SK-N-SH treated with all-trans-retinoic acid at 6 μM for 48 hours (cell line): Measurements from ENCODE around the gene RETSAT.

ENCODE experiments used
- ATAC-seq: fragments of 200-7000 bp; cut with Tn5 transposase; 3 replicates; pipeline ENCODE4 v1.9.1; 2020; ENCODE audit warnings: mild to moderate bottlenecking, moderate library complexity
- ARNTL ChIP-seq: fragments of 450-650 bp; formaldehyde crosslinking; IDR thresholded peaks from 2 replicates; pipeline ENCODE4 v1.5.0; 2020; ENCODE audit warnings: low read depth, mild to moderate bottlenecking, moderate library complexity, borderline replicate concordance
- BACH2 ChIP-seq: fragments of 250-450 bp; sonication (Bioruptor Pico); IDR thresholded peaks from 2 replicates; pipeline ENCODE4 v1.9.0; 2021; ENCODE audit warnings: mild to moderate bottlenecking, borderline replicate concordance
- CSDC2 ChIP-seq: fragments of 250-450 bp; sonication (Bioruptor Pico); IDR thresholded peaks from 2 replicates; pipeline ENCODE4 v1.5.0; 2020; ENCODE audit warnings: mild to moderate bottlenecking, moderate library complexity
- GLIS3 ChIP-seq: fragments of 250-450 bp; sonication (Bioruptor Pico); IDR thresholded peaks from 2 replicates; pipeline ENCODE4 v1.5.0; 2020; ENCODE audit warnings: mild to moderate bottlenecking, moderate library complexity
- ISL1 ChIP-seq: fragments of 250-450 bp; sonication (Bioruptor Pico); IDR thresholded peaks from 2 replicates; pipeline ENCODE4 v2.1.2; 2022; ENCODE audit warnings: mild to moderate bottlenecking, moderate library complexity
- OSR1 ChIP-seq: fragments of 250-450 bp; sonication (Bioruptor Pico); IDR thresholded peaks from 2 replicates; pipeline ENCODE4 v1.8.0; 2022; ENCODE audit warnings: moderate library complexity, mild to moderate bottlenecking, inconsistent platforms
- PPARA ChIP-seq: fragments of 250-450 bp; sonication (Bioruptor Pico); IDR thresholded peaks from 2 replicates; pipeline ENCODE4 v1.5.0; 2020; ENCODE audit warnings: mild to moderate bottlenecking, borderline replicate concordance
- RARB ChIP-seq: fragments of 250-450 bp; sonication (Bioruptor Pico); IDR thresholded peaks from 2 replicates; pipeline ENCODE4 v1.8.0; 2021; ENCODE audit warnings: mild to moderate bottlenecking, moderate library complexity
- SNAI2 ChIP-seq: fragments of 250-450 bp; sonication (Bioruptor Pico); IDR thresholded peaks from 2 replicates; pipeline ENCODE4 v1.5.0; 2020; ENCODE audit warnings: mild to moderate bottlenecking, moderate library complexity
- TCF4 ChIP-seq: fragments of 250-450 bp; sonication (Bioruptor Pico); IDR thresholded peaks from 2 replicates; pipeline ENCODE4 v1.8.0; 2021; ENCODE audit warnings: mild to moderate bottlenecking, moderate library complexity, borderline replicate concordance
- TOX ChIP-seq: fragments of 250-450 bp; sonication (Bioruptor Pico); IDR thresholded peaks from 2 replicates; pipeline ENCODE4 v1.8.0; 2021; ENCODE audit warnings: mild to moderate bottlenecking, moderate library complexity, borderline replicate concordance
- ZC3H10 ChIP-seq: fragments of 250-450 bp; sonication (Bioruptor Pico); IDR thresholded peaks from 2 replicates; pipeline ENCODE4 v1.5.1; 2021; ENCODE audit warnings: mild to moderate bottlenecking, moderate library complexity
- ZFP3 ChIP-seq: fragments of 250-450 bp; sonication (Bioruptor Pico); IDR thresholded peaks from 2 replicates; pipeline ENCODE4 v1.5.0; 2020; ENCODE audit warnings: mild to moderate bottlenecking, moderate library complexity
- ZNF70 ChIP-seq: fragments of 450-650 bp; formaldehyde crosslinking; IDR thresholded peaks from 2 replicates; pipeline ENCODE4 v1.5.0; 2020; ENCODE audit warnings: mild to moderate bottlenecking, moderate library complexity
- ZNF8 ChIP-seq: fragments of 450-650 bp; formaldehyde crosslinking; IDR thresholded peaks from 2 replicates; pipeline ENCODE4 v1.5.0; 2020; ENCODE audit warnings: mild to moderate bottlenecking, moderate library complexity
- TF ChIP-seq, protein P1 (sequence below): fragments of 250-450 bp; sonication (Bioruptor Pico); IDR thresholded peaks from 2 replicates; pipeline ENCODE4 v1.5.1; 2021; ENCODE audit warnings: mild to moderate bottlenecking, moderate library complexity
- TF ChIP-seq, protein P2 (sequence below): fragments of 250-450 bp; sonication (Bioruptor Pico); IDR thresholded peaks from 2 replicates; pipeline ENCODE4 v1.8.0; 2020; ENCODE audit warnings: mild to moderate bottlenecking, moderate library complexity, borderline replicate concordance
- TF ChIP-seq, protein P3 (sequence below): fragments of 250-450 bp; sonication (Bioruptor Pico); IDR thresholded peaks from 2 replicates; pipeline ENCODE4 v1.5.1; 2020; ENCODE audit warnings: low read depth, mild to moderate bottlenecking, moderate library complexity
- TF ChIP-seq, protein P4 (sequence below): fragments of 250-450 bp; sonication (Bioruptor Pico); IDR thresholded peaks from 2 replicates; pipeline ENCODE4 v1.5.0; 2020; ENCODE audit warnings: mild to moderate bottlenecking, moderate library complexity

RETSAT gene

DNA sequence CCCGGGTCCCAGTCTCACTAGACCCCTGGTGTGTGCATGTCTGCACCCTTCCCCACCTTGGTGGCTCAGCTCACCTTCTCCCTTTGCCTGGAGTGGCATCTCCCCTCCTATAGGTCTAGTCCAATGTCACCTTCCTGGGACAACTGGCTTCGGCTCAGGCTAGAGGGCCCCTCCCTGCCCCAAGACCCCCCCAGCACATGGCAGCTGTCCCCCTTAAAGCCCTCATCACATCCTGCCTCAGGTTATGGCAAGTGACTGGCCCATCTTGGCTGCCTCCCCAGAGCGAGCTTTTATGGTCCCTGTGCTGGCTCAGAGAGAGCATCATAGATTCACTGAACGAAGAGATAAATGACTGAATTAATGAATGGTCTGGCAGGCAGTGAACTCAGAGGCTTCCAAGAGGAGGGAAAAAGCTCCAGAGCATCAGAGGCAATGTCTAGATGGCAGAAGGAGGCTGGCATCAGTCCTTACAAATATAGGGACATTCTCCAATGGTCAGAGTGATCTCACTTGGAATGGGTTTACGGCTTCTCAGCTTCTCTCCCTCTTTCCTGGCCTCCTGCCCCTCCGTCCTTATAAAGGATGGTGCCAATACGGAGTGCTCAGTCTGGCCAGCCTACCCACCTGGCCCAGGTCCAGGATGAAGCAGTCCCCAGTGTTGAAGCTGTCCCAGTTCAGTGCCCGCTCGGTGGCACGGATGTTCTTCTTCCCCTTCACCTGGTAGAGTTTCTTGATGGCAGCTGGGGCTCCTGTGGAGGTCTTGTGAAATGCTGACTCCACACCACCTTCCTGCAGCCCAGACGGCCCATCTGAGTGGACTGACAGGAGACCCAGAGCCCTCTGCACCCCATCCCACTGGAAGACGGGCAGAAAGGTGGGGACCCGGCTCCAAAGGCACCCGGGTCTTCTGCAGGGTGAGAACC lies 46.5 kb upstream of the RETSAT start:
- ATAC-seq = no peak
- TF ChIP-seq CSDC2 (CRISPR knock-in tag) (no peak), GLIS3 (CRISPR knock-in tag) (no peak), ARNTL (CRISPR knock-in tag) (no peak), SNAI2 (CRISPR knock-in tag) (no peak), ZNF70 (CRISPR knock-in tag) (no peak)
- TF ChIP-seq, protein P1, sequence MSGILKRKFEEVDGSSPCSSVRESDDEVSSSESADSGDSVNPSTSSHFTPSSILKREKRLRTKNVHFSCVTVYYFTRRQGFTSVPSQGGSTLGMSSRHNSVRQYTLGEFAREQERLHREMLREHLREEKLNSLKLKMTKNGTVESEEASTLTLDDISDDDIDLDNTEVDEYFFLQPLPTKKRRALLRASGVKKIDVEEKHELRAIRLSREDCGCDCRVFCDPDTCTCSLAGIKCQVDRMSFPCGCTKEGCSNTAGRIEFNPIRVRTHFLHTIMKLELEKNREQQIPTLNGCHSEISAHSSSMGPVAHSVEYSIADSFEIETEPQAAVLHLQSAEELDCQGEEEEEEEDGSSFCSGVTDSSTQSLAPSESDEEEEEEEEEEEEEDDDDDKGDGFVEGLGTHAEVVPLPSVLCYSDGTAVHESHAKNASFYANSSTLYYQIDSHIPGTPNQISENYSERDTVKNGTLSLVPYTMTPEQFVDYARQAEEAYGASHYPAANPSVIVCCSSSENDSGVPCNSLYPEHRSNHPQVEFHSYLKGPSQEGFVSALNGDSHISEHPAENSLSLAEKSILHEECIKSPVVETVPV = no peak

DNA sequence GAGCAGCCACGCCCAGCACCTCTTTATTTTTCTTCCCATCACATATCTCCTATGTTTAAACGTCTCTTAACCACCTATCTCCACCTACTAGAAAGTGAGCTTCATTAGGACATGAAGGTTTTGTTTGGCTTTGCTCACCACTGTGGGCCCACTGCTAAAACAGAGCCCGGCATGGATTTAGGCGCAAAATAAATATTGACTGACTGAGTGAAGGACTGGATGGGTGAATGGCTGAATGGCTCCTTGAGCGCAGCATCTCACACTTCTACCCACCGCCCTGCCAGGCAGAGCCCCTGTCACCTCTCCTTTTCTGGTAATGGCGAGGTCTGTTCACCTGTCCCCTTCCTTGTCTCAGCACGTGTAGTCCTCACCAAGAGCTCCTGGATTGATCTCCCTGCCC lies 45.7 kb upstream of the RETSAT start:
- no peak for ATAC-seq
- TF ChIP-seq OSR1 (no peak), ZFP3 (CRISPR knock-in tag) (no peak)
- TF ChIP-seq, protein P1 = no peak

DNA sequence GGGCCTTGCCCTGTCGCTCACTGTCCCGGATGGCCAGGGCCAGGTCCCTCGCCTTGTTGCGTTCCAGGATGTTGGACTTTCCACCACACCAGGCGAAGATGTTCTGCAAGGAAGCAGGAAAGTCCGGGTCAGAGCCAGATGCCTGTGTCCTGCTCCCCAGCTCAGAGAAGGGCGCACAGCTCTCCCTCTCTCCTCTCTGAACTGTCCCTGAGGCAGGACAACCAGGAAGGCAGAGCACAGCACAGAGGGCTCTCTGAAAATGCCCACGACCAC lies 44.8 kb upstream of the RETSAT start:
- ATAC-seq = no peak
- TF ChIP-seq ARNTL (CRISPR knock-in tag) (no peak), RARB (CRISPR knock-in tag) (no peak), ZNF70 (CRISPR knock-in tag) (no peak), GLIS3 (CRISPR knock-in tag) (no peak), BACH2 (CRISPR knock-in tag) (no peak), OSR1 (no peak), PPARA (CRISPR knock-in tag) (no peak), ISL1 (CRISPR knock-in tag) (no peak), TCF4 (CRISPR knock-in tag) (no peak), CSDC2 (CRISPR knock-in tag) (no peak)
- TF ChIP-seq, protein P2, sequence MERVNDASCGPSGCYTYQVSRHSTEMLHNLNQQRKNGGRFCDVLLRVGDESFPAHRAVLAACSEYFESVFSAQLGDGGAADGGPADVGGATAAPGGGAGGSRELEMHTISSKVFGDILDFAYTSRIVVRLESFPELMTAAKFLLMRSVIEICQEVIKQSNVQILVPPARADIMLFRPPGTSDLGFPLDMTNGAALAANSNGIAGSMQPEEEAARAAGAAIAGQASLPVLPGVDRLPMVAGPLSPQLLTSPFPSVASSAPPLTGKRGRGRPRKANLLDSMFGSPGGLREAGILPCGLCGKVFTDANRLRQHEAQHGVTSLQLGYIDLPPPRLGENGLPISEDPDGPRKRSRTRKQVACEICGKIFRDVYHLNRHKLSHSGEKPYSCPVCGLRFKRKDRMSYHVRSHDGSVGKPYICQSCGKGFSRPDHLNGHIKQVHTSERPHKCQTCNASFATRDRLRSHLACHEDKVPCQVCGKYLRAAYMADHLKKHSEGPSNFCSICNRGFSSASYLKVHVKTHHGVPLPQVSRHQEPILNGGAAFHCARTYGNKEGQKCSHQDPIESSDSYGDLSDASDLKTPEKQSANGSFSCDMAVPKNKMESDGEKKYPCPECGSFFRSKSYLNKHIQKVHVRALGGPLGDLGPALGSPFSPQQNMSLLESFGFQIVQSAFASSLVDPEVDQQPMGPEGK = no peak
- TF ChIP-seq, protein P1 = no peak
- TF ChIP-seq, protein P3, sequence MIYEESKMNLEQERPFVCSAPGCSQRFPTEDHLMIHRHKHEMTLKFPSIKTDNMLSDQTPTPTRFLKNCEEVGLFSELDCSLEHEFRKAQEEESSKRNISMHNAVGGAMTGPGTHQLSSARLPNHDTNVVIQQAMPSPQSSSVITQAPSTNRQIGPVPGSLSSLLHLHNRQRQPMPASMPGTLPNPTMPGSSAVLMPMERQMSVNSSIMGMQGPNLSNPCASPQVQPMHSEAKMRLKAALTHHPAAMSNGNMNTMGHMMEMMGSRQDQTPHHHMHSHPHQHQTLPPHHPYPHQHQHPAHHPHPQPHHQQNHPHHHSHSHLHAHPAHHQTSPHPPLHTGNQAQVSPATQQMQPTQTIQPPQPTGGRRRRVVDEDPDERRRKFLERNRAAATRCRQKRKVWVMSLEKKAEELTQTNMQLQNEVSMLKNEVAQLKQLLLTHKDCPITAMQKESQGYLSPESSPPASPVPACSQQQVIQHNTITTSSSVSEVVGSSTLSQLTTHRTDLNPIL = no peak

DNA sequence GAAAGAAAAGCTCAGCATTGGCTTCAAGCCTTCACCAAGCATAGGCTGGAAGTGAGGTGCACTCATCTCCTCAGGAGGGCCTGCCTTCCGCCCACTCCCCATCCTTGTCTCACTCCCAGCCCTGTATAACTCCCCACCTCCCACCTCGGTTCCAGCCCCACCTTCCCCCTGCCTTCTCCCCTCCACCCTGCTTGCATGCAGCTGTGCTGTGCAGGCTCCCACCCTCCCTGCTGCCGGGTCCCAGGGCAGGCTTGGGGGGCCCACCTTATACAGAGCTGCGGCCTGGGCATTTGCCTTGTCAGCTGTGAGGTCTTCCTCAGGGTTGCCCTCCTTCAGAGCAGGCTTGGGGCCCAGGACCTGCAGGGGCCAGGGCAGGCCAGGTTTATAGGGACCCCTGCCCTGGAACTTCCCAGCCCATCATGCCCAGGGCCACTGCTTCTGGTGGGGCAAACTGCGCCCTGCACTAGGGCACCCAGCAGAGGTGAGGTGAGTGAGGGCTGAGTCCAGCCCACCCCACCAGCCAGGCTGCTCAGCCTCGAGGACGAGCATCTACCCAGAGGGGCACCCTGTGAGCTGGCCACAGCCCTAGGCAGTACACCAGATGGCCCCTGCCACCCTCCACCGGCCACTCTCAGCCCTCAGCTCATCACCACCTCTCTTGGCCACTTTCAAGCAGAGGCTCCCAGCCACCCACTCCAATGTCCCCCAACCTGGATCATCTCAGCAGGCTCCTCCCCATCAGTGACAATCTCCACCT lies 44.3 kb upstream of the RETSAT start:
- ATAC-seq = no peak
- TF ChIP-seq, protein P4, sequence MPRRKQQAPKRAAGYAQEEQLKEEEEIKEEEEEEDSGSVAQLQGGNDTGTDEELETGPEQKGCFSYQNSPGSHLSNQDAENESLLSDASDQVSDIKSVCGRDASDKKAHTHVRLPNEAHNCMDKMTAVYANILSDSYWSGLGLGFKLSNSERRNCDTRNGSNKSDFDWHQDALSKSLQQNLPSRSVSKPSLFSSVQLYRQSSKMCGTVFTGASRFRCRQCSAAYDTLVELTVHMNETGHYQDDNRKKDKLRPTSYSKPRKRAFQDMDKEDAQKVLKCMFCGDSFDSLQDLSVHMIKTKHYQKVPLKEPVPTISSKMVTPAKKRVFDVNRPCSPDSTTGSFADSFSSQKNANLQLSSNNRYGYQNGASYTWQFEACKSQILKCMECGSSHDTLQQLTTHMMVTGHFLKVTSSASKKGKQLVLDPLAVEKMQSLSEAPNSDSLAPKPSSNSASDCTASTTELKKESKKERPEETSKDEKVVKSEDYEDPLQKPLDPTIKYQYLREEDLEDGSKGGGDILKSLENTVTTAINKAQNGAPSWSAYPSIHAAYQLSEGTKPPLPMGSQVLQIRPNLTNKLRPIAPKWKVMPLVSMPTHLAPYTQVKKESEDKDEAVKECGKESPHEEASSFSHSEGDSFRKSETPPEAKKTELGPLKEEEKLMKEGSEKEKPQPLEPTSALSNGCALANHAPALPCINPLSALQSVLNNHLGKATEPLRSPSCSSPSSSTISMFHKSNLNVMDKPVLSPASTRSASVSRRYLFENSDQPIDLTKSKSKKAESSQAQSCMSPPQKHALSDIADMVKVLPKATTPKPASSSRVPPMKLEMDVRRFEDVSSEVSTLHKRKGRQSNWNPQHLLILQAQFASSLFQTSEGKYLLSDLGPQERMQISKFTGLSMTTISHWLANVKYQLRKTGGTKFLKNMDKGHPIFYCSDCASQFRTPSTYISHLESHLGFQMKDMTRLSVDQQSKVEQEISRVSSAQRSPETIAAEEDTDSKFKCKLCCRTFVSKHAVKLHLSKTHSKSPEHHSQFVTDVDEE = no peak
- no peak for TF ChIP-seq RARB (CRISPR knock-in tag)
- no peak for TF ChIP-seq OSR1
- TF ChIP-seq, protein P1 = no peak
- TF ChIP-seq, protein P3 = no peak
- no peak for TF ChIP-seq ARNTL (CRISPR knock-in tag)
- TF ChIP-seq TOX (CRISPR knock-in tag) = no peak
- TF ChIP-seq ZNF8 (CRISPR knock-in tag) = no peak
- no peak for TF ChIP-seq ZC3H10 (CRISPR knock-in tag)
- no peak for TF ChIP-seq ZFP3 (CRISPR knock-in tag)
